A549 (cell line): Measurements from ENCODE around the gene TEX101. TPM values are rescaled to one million over a fixed set of nuclear protein-coding genes. Genes with fewer than 3 reads are reported as not detected.

Experiments used
- ATAC-seq, 2 experiments: fragments of 200-7000 bp in 1 of 2; fragments of >200 bp in 1 of 2; cut with Nextera tagmentation in 1 of 2; cut with Tn5 transposase in 1 of 2; 3 replicates each; pipeline versions ENCODE4 v1.8.0 to v1.9.1; 2018 to 2020; ENCODE audit warnings: mild to moderate bottlenecking in 1 of 2, moderate library complexity in 1 of 2
- CTCF ChIA-PET: fragments of 300-600 bp; sonication (Branson Sonifier 250); formaldehyde crosslinking; extraction: SDS; loops from one replicate; lab custom pipeline; 2021; ENCODE audit warnings: antibody characterized with exemption, inconsistent platforms; lab: Yijun Ruan, JAX
- POLR2A ChIA-PET: fragments of 350-600 bp; formaldehyde crosslinking; extraction: SDS; loops from one replicate; lab custom pipeline; 2021; ENCODE audit warnings: antibody characterized with exemption, inconsistent platforms; lab: Yijun Ruan, JAX
- DNase-seq, 2 experiments: peaks; one replicate each; pipeline versions ENCODE4 v3.0.0 to v3.0.0-alpha.2; 2011 to 2016; ENCODE audit warnings: low read depth in 1 of 2, low spot score in 1 of 2
- FAIRE-seq: peaks from 2 replicates; lab custom pipeline; 2011; peaks lifted over from hg19 to GRCh38; lab: Jason Lieb, UNC
- H3K27ac ChIP-seq, 2 experiments: fragments of >200 bp; sonication (Bioruptor Twin); formaldehyde crosslinking; 3 replicates each; pipeline ENCODE4 v1.5.1; 2016 to 2017
- H3K4me1 ChIP-seq: fragments of >200 bp; sonication (Bioruptor Twin); formaldehyde crosslinking; 3 replicates; pipeline ENCODE4 v1.6.1; 2016
- H3K4me2 ChIP-seq: fragments of >200 bp; sonication (Bioruptor Twin); formaldehyde crosslinking; 3 replicates; pipeline ENCODE4 v1.6.1; 2016
- H3K4me3 ChIP-seq: fragments of >200 bp; sonication (Bioruptor Twin); formaldehyde crosslinking; 3 replicates; pipeline ENCODE4 v1.5.1; 2016
- H3K9me3 ChIP-seq: fragments of >200 bp; sonication (Bioruptor Twin); formaldehyde crosslinking; 3 replicates; pipeline ENCODE4 v1.6.1; 2016
- CEBPB ChIP-seq, 2 experiments: fragments of >200 bp in 1 of 2; sonication (Bioruptor Twin) in 1 of 2; formaldehyde crosslinking in 1 of 2; IDR thresholded peaks; 2 replicates each; pipeline ENCODE4 v1.6.1; 2012 to 2016
- CHD4 ChIP-seq: fragments of 200-600 bp; sonication (generic); IDR thresholded peaks from 2 replicates; pipeline ENCODE4 v1.6.1; 2016; ENCODE audit warnings: antibody characterized with exemption, mild to moderate bottlenecking, borderline replicate concordance
- EHF ChIP-seq: fragments of 250-450 bp; sonication (Bioruptor Pico); IDR thresholded peaks from 2 replicates; pipeline ENCODE4 v1.5.0; 2020; ENCODE audit warnings: mild to moderate bottlenecking
- FOSL2 ChIP-seq, 2 experiments: fragments of 450-650 bp in 1 of 2; fragments of >200 bp in 1 of 2; sonication (Bioruptor Twin) in 1 of 2; formaldehyde crosslinking; IDR thresholded peaks; 2 replicates each; pipeline versions ENCODE4 v1.5.0 to v1.6.1; 2016 to 2020; ENCODE audit warnings: mild to moderate bottlenecking in 1 of 2, moderate library complexity in 1 of 2
- FOXS1 ChIP-seq: fragments of 250-450 bp; sonication (Bioruptor Pico); IDR thresholded peaks from 2 replicates; pipeline ENCODE4 v1.5.0; 2020; ENCODE audit warnings: mild to moderate bottlenecking, moderate library complexity
- GATA3 ChIP-seq: IDR thresholded peaks from 2 replicates; pipeline ENCODE4 v1.6.1; 2012; ENCODE audit warnings: borderline replicate concordance
- HEYL ChIP-seq: fragments of 250-450 bp; sonication (Bioruptor Pico); IDR thresholded peaks from 2 replicates; pipeline ENCODE4 v1.8.0; 2021; ENCODE audit warnings: mild to moderate bottlenecking, moderate library complexity
- HOXA7 ChIP-seq: fragments of 250-450 bp; sonication (Bioruptor Pico); IDR thresholded peaks from 2 replicates; pipeline ENCODE4 v1.5.0; 2020; ENCODE audit warnings: mild to moderate bottlenecking, moderate library complexity
- HOXB5 ChIP-seq: fragments of 250-450 bp; sonication (Bioruptor Pico); IDR thresholded peaks from 2 replicates; pipeline ENCODE4 v1.5.0; 2020; ENCODE audit warnings: mild to moderate bottlenecking, moderate library complexity
- JUN ChIP-seq, 2 experiments: fragments of >200 bp; sonication (Bioruptor Twin); formaldehyde crosslinking; IDR thresholded peaks; 2 replicates in 1 of 2; 3 replicates in 1 of 2; pipeline ENCODE4 v1.6.1; 2016 to 2017
- JUNB ChIP-seq: fragments of >200 bp; sonication (Bioruptor Twin); formaldehyde crosslinking; IDR thresholded peaks from 2 replicates; pipeline ENCODE4 v1.6.1; 2016
- KDM1A ChIP-seq: fragments of 200-600 bp; sonication (generic); IDR thresholded peaks from 2 replicates; pipeline ENCODE4 v1.6.1; 2016; ENCODE audit warnings: low read depth, mild to moderate bottlenecking
- KDM5A ChIP-seq: fragments of 200-600 bp; sonication (generic); IDR thresholded peaks from 2 replicates; pipeline ENCODE4 v1.6.1; 2016; ENCODE audit warnings: antibody characterized with exemption, mild to moderate bottlenecking
- MAZ ChIP-seq: fragments of 150-350 bp; IDR thresholded peaks from 2 replicates; pipeline ENCODE4 v1.6.1; 2014; ENCODE audit warnings: antibody characterized with exemption, low read depth, low read length, borderline replicate concordance
- NFE2L2 ChIP-seq: fragments of 150-350 bp; conservative IDR thresholded peaks from 2 replicates; pipeline ENCODE4 v1.6.1; 2014; ENCODE audit warnings: low read length
- NPAS2 ChIP-seq: fragments of 250-450 bp; sonication (Bioruptor Pico); IDR thresholded peaks from 2 replicates; pipeline ENCODE4 v1.8.0; 2022; ENCODE audit warnings: mild to moderate bottlenecking, moderate library complexity, borderline replicate concordance
- POLR2A ChIP-seq: IDR thresholded peaks from 2 replicates; pipeline ENCODE4 v1.6.1; 2012; ENCODE audit warnings: mild to moderate bottlenecking, low read length
- RARB ChIP-seq: fragments of 250-450 bp; sonication (Bioruptor Pico); IDR thresholded peaks from 2 replicates; pipeline ENCODE4 v1.8.0; 2021; ENCODE audit warnings: mild to moderate bottlenecking, moderate library complexity
- RNF2 ChIP-seq: fragments of 200-600 bp; sonication (generic); IDR thresholded peaks from 2 replicates; pipeline ENCODE4 v1.6.1; 2016; ENCODE audit warnings: low read depth, mild to moderate bottlenecking, antibody characterized with exemption, moderate library complexity, borderline replicate concordance
- ZC3H11A ChIP-seq: fragments of 450-650 bp; IDR thresholded peaks from 2 replicates; pipeline ENCODE4 v1.6.1; 2014; ENCODE audit warnings: antibody characterized with exemption, mild to moderate bottlenecking
- ZNF302 ChIP-seq: fragments of 250-450 bp; sonication (Bioruptor Pico); IDR thresholded peaks from 2 replicates; pipeline ENCODE4 v1.9.0; 2021; ENCODE audit warnings: inconsistent platforms, mild to moderate bottlenecking, moderate library complexity
- ZSCAN20 ChIP-seq: fragments of 250-450 bp; sonication (Bioruptor Pico); IDR thresholded peaks from 2 replicates; pipeline ENCODE4 v1.8.0; 2022; ENCODE audit warnings: mild to moderate bottlenecking, moderate library complexity
- WGBS: methylation state at CpG from one replicate; pipeline ENCODE4 v1.1.6; 2017; ENCODE audit errors: missing lambda C conversion rate; 5-methylcytosine and 5-hydroxymethylcytosine counted together
- polyA plus RNA-seq, 4 experiments: library from polyadenylated mRNA; depleted of rRNA in 3 of 4; stranded (reverse); fragments of >200 nt; fragmentation: RNase III in 1 of 4; extraction: RNeasy Plus Mini Kit Qiagen cat#74134 plus additional on column Dnase treatment in 1 of 4; gene quantifications; 2 replicates in 3 of 4; 3 replicates in 1 of 4; pipeline ENCODE4 v1.2.3, GENCODE V29; 2011 to 2017
- TF ChIP-seq, protein P1 (sequence below): fragments of >200 bp; sonication (Bioruptor Twin); formaldehyde crosslinking; IDR thresholded peaks from 3 replicates; pipeline ENCODE4 v1.5.1; 2016
- TF ChIP-seq, protein P2 (sequence below): fragments of 250-450 bp; sonication (Bioruptor Pico); IDR thresholded peaks from 2 replicates; pipeline ENCODE4 v1.5.0; 2020; ENCODE audit warnings: low read depth, mild to moderate bottlenecking, moderate library complexity
- TF ChIP-seq, protein P3 (sequence below): fragments of >200 bp; sonication (Bioruptor Twin); formaldehyde crosslinking; IDR thresholded peaks from 2 replicates; pipeline ENCODE4 v1.6.1; 2016
- TF ChIP-seq, protein P4 (sequence below): fragments of 250-450 bp; sonication (Bioruptor Pico); IDR thresholded peaks from 2 replicates; pipeline ENCODE4 v1.5.0; 2021; ENCODE audit warnings: mild to moderate bottlenecking, moderate library complexity, borderline replicate concordance

The TEX101 gene
- polyA plus RNA-seq, 2 of the 4 experiments (the other 2 are of a cell fraction), result not detected

DNA sequence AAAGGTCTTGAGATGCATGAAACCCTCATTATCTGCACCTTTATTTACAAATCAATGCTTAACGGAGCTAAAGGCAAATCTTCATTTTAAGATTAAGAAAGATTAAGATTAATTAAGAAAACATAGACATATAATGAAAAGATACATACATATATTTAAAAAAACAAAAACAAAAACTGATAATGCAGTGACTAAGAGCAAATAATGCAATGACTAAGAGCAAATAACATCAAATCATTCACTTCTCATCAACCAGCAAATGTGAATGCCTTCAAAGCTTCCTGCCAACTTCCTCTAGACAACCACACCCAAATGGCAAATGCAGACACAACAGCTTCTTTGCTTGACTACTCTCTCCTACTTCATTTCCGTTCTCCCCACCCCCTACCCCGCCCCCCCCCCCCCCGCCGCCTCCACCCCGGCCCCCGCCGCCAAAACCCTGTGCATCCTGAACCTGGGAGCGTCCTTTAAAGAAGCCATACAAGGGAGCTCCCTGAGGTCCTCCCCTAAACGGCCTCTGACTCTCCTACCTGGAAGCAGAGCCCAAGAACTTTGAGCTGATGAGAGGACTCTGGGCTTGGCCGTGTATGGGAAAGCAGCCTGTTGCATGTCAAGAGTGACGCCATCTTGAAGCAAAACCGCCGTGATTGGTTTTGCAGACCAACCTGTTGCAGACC, 24.5 kb downstream of the TEX101 start:
- peak overlapping the region; percentile 12; the same call in 1 of the 3 replicates for H3K4me3 ChIP-seq
- TF ChIP-seq ZC3H11A (no peak), NPAS2 (CRISPR knock-in tag) (0 out of 2 replicates have a peak, but pooled peaks have one; percentile 29), GATA3 (peak; percentile 60; the same call in 1 of the 2 replicates), HEYL (peak; percentile 85), KDM1A (no peak), ZNF302 (CRISPR knock-in tag) (peak; percentile 91; the same call in 1 of the 2 replicates), JUN (IDR thresholded peaks at IDR 0.05) (no peak), ZSCAN20 (CRISPR knock-in tag) (peak; percentile 70; the same call in 1 of the 2 replicates), HOXB5 (CRISPR knock-in tag) (peak; percentile 37; the same call in 1 of the 2 replicates), EHF (peak; percentile 57; the same call in 1 of the 2 replicates), JUNB (peak; percentile 85), POLR2A (no peak), CHD4 (no peak), FOSL2 (IDR thresholded peaks at IDR 0.05) (peak; percentile 75), FOSL2 (CRISPR knock-in tag; IDR thresholded peaks at IDR 0.05) (peak; percentile 95), RNF2 (no peak), NFE2L2 (no peak)
- TF ChIP-seq, protein P1, sequence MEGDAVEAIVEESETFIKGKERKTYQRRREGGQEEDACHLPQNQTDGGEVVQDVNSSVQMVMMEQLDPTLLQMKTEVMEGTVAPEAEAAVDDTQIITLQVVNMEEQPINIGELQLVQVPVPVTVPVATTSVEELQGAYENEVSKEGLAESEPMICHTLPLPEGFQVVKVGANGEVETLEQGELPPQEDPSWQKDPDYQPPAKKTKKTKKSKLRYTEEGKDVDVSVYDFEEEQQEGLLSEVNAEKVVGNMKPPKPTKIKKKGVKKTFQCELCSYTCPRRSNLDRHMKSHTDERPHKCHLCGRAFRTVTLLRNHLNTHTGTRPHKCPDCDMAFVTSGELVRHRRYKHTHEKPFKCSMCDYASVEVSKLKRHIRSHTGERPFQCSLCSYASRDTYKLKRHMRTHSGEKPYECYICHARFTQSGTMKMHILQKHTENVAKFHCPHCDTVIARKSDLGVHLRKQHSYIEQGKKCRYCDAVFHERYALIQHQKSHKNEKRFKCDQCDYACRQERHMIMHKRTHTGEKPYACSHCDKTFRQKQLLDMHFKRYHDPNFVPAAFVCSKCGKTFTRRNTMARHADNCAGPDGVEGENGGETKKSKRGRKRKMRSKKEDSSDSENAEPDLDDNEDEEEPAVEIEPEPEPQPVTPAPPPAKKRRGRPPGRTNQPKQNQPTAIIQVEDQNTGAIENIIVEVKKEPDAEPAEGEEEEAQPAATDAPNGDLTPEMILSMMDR, result no peak
- TF ChIP-seq, protein P2, sequence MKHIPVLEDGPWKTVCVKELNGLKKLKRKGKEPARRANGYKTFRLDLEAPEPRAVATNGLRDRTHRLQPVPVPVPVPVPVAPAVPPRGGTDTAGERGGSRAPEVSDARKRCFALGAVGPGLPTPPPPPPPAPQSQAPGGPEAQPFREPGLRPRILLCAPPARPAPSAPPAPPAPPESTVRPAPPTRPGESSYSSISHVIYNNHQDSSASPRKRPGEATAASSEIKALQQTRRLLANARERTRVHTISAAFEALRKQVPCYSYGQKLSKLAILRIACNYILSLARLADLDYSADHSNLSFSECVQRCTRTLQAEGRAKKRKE (CRISPR knock-in tag), result peak; percentile 90; the same call in 1 of the 2 replicates
- FAIRE-seq, result peak; percentile 68
- WGBS, result 44% methylated on average over 11 of the region's 14 CpGs
- peaks cover 6% of the 10 kb centered on the region; the same call in 2 of the 3 replicates for H3K9me3 ChIP-seq
- ChIA-PET POLR2A (interaction anchor here (0.5 to 1.9 kb wide), 7 partner anchors 25 to 639 kb away, joined by 3 to 7 read pairs (median 3); partner anchors contain the start of genes PHLDB3, SMG9 and ZNF575), CTCF (interaction anchor here (0.5 to 15.9 kb wide), 15 partner anchors 8 to 874 kb away, joined by 3 to 462 read pairs (median 4); partner anchors contain the start of gene ZNF575)
- H3K27ac ChIP-seq, result peak overlapping the region; percentile 57 to 61; a peak in 5 of 6 replicates
- H3K4me1 ChIP-seq, result peaks cover 21% of the 10 kb centered on the region
- peak overlapping the region; percentile 70 for H3K4me2 ChIP-seq
- DNase-seq, result peak; percentile 72 to 91
- peak; percentile 77 to 81 for ATAC-seq

DNA sequence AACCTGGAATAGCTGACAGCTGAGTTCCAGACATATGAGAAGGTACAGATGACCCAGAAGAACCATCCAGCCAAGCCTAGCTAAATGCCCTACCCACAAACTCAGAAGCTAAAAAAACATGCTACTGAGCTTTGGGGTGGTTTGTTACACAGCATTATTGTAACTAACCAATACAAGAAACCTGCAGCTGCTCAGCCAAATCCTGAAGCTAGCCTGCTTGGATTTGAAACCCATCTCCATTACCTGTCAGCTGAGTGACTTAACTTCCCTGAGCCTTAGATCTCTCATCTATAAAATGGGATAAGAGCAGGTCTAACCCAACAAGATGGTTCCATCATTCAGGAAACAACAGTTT, 25.0 kb downstream of the TEX101 start:
- peaks cover 6% of the 10 kb centered on the region; the same call in 2 of the 3 replicates for H3K9me3 ChIP-seq
- CTCF ChIA-PET, result interaction anchor here (0.6 to 15.9 kb wide), 12 partner anchors 8 to 217 kb away, joined by 3 to 462 read pairs (median 3); partner anchors contain the start of gene ZNF575
- TF ChIP-seq RARB (CRISPR knock-in tag) (no peak), FOXS1 (CRISPR knock-in tag) (no peak), CEBPB (IDR thresholded peaks at IDR 0.05) (no peak), MAZ (no peak), KDM1A (no peak), HOXB5 (CRISPR knock-in tag) (no peak), NPAS2 (CRISPR knock-in tag) (no peak), ZC3H11A (no peak), KDM5A (no peak), HOXA7 (CRISPR knock-in tag) (no peak)
- TF ChIP-seq, protein P1, result no peak
- TF ChIP-seq, protein P2 (CRISPR knock-in tag), result no peak
- TF ChIP-seq, protein P3, sequence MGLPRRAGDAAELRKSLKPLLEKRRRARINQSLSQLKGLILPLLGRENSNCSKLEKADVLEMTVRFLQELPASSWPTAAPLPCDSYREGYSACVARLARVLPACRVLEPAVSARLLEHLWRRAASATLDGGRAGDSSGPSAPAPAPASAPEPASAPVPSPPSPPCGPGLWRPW, result no peak
- TF ChIP-seq, protein P4, sequence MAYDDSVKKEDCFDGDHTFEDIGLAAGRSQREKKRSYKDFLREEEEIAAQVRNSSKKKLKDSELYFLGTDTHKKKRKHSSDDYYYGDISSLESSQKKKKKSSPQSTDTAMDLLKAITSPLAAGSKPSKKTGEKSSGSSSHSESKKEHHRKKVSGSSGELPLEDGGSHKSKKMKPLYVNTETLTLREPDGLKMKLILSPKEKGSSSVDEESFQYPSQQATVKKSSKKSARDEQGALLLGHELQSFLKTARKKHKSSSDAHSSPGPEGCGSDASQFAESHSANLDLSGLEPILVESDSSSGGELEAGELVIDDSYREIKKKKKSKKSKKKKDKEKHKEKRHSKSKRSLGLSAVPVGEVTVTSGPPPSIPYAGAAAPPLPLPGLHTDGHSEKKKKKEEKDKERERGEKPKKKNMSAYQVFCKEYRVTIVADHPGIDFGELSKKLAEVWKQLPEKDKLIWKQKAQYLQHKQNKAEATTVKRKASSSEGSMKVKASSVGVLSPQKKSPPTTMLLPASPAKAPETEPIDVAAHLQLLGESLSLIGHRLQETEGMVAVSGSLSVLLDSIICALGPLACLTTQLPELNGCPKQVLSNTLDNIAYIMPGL (CRISPR knock-in tag), result no peak
- TF ChIP-seq, all 56 proteins: peak for 0
- Histone ChIP-seq H3K4me1 (peaks cover 21% of the 10 kb centered on the region), H3K4me2 (peak overlapping the region; percentile 70), H3K4me3 (no peak overlapping the region), H3K27ac (peak overlapping the region; percentile 42 to 61; a peak in 5 of 6 replicates)
- no peak for ATAC-seq
- DNase-seq, result no peak
- POLR2A ChIA-PET, result interaction anchor here (0.5 to 1.9 kb wide), 5 partner anchors 24 to 315 kb away, joined by 3 to 7 read pairs (median 3); partner anchors contain the start of genes SMG9 and ZNF575
- FAIRE-seq, result no peak
